Fibroblast of skin of back (primary cell): Measurements from ENCODE around the gene PCDH10. TPM values are rescaled to one million over a fixed set of nuclear protein-coding genes. Genes with fewer than 3 reads are reported as not detected.

ENCODE experiments used
- DNase-seq: peaks from one replicate; pipeline ENCODE4 v3.0.0-alpha.2; 2013
- polyA plus RNA-seq, 2 experiments: library from polyadenylated mRNA; unstranded; fragments of 120-200 nt; gene quantifications; one replicate each; pipeline ENCODE4 v1.2.1, GENCODE V29; 2013; ENCODE audit not compliant: insufficient read length in 2 of 2

The PCDH10 gene, protein sequence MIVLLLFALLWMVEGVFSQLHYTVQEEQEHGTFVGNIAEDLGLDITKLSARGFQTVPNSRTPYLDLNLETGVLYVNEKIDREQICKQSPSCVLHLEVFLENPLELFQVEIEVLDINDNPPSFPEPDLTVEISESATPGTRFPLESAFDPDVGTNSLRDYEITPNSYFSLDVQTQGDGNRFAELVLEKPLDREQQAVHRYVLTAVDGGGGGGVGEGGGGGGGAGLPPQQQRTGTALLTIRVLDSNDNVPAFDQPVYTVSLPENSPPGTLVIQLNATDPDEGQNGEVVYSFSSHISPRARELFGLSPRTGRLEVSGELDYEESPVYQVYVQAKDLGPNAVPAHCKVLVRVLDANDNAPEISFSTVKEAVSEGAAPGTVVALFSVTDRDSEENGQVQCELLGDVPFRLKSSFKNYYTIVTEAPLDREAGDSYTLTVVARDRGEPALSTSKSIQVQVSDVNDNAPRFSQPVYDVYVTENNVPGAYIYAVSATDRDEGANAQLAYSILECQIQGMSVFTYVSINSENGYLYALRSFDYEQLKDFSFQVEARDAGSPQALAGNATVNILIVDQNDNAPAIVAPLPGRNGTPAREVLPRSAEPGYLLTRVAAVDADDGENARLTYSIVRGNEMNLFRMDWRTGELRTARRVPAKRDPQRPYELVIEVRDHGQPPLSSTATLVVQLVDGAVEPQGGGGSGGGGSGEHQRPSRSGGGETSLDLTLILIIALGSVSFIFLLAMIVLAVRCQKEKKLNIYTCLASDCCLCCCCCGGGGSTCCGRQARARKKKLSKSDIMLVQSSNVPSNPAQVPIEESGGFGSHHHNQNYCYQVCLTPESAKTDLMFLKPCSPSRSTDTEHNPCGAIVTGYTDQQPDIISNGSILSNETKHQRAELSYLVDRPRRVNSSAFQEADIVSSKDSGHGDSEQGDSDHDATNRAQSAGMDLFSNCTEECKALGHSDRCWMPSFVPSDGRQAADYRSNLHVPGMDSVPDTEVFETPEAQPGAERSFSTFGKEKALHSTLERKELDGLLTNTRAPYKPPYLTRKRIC
- polyA plus RNA-seq (2013, experiment 1 of 2; ENCODE audit: insufficient read length) = 21.8 TPM
- polyA plus RNA-seq (2013, experiment 2 of 2; ENCODE audit: insufficient read length) = 23.1 TPM

DNA sequence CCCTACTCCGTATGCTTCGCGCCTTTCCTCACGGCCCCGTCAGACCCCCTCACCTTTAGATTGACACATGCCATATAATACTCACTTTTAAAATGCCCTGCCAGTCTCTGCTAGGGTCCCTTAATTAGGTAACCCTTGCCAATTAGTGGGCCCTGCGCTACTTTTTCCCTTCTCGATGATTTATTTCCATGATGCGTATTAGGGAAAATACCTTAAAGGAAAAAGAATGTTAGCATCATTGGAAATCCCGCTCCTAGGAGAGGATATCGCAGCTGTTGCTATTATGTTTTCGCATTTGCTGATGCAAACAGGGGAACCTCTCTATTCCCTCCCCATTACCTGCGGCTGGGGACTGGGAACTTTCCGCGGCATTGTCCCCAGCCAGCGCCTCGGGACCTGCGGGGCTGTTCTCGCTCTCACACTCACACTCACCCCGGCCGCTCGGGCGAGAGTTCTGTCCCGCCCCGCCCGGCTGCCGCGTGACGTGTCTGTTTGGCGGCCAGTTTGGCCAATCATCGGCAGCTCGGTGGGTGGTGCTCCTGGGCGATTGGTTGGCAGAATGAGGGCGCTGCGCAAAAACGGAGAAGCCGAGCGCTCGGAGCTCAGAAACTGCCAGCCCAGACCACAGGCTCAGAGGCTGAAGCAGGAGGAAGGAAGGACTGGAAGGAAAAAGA is at the start of gene PCDH10:
Gene PCDH10, plus strand, starts transcription at position 605 of the 674 bp plus-strand sequence. CDS start 847 bp downstream, outside the sequence.
- DNase-seq = peak; percentile 95

DNA sequence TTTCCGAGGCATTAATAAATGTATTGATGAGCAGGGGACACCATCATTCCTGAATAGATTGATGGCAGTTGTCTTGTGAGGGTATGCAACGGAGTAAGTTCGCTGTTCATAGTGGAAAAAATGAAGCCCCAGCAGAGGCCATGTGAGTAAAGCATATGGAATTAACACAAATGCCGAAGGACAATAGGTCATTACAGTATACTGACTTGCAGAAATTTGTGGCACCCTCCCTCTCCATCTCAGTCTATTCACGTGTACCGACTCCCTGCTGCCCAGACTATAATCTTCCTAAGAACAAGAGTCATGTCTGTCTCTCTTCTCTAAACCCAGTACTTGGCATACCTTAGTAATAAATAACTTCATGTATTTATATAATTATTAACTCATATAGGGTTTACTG is 47.1 kb upstream of the PCDH10 start:
- DNase-seq = peak; percentile 1

DNA sequence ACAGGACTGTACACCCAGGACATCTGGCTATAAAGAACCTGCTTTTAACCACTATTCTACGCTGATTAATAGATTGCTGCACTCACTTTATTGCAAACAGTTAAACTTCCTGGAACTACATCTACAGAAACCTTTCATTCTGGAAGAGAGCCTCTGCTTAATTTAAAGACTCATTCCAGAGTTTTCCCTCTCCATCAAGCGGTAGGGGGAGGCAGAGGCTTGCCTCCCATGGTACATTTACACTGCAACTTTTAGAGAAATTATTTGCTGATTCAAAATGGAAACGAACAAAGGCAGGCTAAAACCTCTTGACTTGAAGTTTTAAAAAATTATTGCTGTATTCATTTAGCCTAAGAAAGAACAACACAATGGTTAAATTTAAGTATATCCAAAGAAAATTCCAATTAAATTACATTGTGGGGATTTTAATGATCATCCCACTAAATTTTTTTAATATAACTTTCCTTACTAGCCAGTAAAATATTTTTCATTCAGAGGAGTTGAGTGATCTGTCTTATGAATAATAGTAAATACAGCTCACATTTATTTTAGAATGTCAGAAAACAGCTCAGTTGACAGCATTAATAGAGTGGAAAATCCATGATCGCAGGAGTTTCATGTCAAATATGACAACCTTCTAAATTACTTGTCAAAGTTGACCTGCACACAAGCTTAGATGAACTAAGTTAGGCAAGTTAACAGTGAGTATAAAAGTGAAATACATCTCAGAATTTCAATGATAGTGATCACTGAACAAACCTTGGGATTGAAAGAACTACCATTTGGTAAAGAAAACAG is 46.3 kb upstream of the PCDH10 start:
- DNase-seq = peak; percentile 0

DNA sequence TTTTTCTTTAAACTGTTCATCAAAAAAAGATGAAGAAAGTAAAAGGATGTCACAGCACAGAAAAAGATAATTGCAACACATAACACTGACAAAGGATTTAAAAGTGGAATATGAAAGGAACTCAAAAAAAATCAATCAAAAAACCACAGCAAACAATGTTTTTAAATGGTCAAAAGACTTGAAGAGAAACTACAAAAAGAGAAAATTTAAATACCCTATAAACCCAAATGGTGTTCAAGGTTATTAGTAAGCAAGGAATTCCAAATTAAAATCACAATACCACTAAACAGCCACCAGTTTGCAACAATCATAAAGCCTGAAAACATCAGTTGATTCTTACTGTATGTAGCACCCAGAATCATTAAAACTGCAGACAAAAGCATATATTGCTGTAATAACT is 36.5 kb upstream of the PCDH10 start:
- DNase-seq = no peak

DNA sequence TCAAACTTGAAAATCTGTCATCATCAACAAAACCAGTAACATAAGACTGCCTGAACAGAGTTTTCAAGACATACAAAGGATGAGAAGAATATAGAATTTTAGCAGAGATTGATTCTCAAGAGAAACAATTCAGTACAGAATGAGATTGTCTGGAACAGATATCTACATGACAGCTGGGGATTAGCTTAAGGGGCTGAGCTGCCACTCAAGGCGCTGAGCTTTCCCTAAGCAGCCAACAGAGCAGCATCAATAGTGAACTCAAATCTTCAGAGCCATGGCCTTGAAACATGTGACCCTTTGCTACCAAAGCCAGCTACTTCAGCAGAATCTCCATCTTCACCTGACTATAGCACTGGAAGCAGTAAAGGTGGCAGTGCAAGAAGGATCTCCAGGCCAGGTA is 24.3 kb upstream of the PCDH10 start:
- no peak for DNase-seq

DNA sequence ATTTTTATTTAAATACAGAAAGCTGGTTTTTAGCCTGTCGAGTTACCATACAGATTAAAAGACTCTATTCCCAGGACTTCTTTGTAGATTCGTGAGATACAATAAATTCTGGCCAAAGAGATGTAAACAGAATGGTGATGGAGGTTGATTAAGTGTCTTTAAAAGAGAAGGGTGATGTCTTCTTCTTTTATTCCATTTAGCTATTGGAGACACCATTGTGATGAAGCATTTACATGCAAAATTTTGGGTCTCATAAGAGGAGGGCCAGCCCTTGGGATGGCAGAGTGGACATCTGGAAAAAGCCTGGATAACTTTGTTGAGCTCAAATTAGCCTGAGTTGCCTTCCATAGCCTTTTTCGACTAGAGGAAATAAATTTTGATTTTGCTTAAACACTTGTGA is 21.6 kb upstream of the PCDH10 start:
- no peak for DNase-seq

DNA sequence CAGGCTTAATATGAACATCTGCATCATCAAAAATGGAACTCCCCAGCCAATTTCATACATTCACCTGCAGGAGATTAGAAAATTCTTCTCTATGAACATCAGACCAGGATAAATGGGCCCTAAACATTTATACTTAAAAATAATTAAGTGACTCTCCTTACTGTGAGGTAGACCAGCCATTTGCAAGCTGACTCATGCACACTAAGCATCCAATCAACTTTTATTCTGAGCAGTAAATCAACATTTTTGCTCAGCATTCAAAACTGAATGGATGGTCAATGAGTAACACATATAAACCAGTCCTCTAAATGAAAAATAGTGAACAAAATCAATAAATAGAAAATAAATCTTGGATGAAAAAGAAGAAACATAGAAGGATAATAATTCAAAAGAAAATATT is 19.9 kb upstream of the PCDH10 start:
- DNase-seq = peak; percentile 47

DNA sequence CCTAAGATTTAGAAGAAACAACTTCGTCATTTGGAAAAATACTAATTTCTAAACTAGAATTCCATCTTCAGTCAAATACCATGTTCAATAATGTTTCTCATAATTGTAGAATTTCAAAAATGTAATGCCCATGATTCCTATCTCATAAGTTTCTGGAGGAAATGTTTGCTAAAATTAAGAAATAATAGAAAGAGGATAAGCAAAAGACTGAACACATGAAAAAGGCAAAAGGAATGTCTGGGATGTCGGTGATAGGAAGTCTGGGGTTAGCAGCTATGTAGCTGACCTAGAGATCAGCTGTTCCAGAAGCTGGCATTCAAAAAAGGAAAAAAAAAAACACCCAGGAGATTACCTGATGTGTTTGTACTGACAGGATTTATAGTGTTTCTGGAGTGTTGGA is 18.9 kb upstream of the PCDH10 start:
- DNase-seq = peak; percentile 83

DNA sequence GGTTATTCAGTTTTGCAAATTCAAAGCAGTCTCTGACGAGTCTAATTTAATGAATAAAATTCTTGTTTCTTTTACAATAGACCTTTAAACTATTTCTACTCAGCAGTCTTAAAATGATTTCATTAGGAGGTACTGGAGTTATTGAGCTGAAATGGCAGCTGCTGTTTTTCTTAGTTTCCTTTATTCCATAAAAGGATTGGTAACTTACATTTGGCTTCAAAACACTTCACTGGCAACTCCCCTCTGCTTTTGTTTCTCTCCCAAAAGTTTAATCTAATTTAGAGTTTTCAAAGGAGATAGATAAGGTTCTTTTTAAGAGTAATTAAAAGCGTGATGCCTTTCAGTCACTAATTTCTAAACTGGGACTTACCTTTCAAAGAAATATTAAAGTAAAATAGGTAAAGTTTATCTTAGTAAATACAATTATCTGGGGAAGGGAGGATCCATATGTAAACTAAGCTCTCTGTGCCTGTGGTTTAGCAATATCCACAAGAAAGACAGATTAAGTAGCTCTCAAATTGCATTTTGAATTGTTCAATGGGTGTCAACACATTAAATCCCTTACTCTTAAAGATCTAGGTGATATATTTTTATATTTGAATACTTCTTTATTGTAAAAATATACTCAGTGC is 17.1 kb upstream of the PCDH10 start:
- peak; percentile 3 for DNase-seq

DNA sequence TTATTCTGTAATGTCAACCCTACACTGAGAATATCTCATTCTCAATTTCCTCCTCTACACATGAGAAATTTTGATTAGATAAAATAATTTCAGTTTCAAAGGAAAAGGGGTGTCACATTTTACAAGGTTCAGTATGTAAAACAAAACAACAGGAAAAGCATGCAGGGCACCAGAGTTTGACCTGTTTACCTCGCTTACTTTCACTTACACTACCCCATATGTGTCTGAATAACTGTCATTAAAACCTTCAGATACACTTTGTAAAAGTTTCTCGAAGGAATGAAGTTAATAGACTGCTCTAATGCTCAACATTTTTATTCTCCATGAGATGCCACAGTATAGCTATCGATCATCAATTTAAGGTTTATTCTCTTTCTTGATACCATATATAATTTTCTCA is 12.3 kb upstream of the PCDH10 start:
- DNase-seq = no peak

DNA sequence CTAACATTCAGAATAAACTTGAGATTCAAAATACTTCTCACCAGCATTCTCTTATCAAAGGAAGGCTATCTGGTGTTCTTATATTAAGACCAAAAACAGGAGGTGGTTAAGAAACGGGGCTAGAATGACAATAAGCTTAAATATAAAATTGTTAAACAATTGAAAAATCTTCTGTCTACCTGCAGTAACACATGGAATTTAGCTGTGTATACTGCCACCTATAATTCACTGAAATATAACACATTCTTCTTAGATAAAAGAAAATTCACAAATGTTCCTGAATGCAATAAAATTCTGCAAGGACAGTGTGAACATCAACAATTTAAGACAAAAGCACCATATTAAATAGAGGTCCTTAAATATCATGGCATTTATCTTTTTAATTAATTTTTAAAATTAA is 11.5 kb upstream of the PCDH10 start:
- DNase-seq = no peak

DNA sequence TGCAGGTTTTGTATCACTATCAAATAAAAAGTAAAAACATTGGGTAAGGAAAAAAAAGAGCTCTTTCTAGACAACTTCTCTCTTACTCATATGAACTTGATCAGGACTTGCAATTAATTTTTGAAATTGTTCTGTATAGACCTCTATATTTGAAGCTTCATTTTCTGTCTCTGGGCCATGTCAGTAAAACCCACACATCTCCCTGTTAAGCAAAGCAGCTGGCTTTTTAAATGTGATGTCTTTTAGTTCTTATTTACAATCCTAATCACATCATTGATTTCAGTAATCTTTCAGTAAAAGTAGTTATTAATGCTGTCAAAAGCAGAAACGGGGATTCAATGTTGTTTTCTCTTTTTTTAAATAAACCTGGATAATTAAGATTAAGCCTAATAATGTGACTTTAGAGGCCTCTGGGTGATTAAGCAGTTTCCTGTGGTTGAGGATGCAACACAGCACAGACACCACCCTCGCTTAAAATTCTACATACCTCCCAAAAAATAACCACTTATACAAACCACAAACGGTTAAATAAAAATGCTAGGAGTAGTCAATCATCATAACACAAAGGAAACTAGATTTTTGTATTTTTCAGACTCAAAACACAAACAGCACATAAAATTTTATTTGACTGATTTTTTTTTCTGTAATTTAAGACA is 5.2 kb upstream of the PCDH10 start:
- no peak for DNase-seq

DNA sequence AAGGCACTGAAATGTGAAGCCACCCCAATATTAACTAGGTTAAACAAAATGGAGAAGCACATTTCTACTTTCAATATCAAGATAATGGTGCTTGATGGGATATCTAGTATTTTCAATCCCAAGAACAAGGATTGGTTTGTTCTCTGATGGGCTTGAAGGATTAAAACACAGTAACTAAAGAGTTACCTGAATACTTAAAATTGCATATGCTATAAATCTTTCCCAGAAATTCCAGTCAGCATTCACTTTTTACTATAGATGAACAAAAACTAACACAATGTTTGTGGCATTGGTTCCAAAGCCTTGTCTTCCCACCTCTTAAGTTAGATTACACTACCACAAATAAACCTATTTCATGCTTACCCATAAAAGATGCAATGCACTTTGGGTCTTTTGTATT is 3.9 kb upstream of the PCDH10 start:
- DNase-seq = no peak

DNA sequence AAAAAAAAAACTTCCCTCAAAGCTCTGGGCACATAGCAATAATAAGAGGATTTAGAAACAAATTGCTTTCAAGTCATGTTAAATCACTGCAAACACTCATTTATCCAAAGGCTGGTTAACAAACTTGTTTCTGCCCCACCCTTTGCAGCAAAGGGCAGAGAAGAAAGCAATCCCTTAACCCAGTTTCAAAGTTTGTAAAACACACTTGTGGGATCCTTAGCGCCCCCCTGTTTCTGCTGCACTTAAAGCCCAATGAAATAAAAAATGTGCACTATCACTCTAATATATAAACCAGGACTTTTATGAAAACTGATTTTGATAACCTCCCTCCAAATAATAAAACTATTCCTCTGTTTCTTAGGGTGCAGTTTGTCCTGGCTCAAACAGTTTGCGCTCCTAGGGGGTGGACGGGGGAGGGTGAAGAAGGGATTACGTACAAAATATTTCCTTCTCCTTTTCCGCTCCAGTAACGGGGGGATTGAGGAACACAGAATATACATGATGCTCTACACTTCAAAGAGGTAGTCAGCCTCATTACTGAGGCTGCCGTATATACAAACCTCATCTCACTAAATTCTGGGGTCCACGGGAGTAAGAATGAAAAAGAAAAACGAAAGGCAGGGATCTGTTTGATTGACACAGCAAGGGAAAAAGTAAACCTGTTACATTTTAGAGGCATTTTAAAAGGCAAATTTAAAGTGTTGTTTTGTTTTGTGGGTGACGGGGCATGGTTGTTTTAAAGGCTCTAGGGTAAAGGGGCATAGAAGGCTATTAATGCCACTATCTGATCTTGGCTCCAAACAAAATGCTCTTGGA is 3.1 kb upstream of the PCDH10 start:
- DNase-seq = no peak

DNA sequence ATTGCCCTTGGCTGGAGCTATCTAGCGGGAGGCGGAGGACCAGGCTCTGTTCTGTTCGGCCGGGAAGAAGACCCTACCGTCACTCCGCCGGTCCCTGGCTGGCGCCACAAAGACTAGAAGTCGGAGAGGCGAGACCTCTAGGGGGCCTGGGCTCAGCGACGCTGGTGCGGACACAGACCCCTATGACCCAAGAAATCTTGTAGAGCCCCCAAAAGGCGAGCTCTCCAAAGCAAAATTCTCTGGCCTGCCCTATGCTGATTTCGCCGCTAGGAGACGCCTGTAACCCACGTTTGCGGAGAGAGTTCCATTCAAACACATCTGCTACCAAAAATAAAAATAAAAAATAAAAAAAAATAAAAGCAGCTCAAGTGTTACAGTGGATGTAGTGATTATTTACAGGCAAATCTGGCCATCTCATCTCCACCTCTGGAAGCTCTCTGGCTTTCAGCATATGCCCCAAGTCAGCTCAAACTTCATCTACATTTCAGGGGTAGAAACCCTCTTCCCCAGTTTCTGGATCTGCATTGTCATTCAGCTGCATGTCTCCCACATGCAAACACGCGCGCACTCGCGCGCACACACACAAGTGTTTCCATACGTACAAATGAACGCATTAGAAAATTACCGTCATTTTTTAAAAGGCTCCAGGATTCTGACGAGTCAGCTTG is 2.4 kb upstream of the PCDH10 start:
- DNase-seq = peak; percentile 58

DNA sequence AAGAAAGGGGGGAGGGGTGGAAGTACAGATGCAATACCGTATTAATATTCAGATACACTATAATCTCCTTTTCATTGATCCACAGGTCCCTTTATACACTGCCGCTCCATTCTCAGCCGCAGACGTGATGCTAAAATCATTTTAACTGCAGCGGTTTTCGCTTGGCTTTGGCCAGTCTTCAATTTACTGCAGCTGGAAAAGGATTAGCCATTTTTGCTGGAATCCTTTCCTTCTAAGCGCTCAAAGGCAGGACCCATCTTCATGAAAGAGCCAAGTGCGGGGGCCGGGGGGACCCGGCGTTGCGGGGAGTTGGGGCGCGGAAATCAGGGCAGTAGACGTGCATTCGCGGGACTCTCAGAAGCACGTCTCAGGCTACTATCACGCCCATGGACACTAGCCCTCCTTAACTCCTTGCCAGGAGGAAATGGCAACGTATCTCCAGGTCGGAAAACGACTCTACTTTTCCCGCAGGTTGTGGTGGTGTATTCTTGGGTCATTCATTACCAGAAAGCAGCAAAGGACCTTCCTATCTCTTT is 1.7 kb upstream of the PCDH10 start:
- no peak for DNase-seq

DNA sequence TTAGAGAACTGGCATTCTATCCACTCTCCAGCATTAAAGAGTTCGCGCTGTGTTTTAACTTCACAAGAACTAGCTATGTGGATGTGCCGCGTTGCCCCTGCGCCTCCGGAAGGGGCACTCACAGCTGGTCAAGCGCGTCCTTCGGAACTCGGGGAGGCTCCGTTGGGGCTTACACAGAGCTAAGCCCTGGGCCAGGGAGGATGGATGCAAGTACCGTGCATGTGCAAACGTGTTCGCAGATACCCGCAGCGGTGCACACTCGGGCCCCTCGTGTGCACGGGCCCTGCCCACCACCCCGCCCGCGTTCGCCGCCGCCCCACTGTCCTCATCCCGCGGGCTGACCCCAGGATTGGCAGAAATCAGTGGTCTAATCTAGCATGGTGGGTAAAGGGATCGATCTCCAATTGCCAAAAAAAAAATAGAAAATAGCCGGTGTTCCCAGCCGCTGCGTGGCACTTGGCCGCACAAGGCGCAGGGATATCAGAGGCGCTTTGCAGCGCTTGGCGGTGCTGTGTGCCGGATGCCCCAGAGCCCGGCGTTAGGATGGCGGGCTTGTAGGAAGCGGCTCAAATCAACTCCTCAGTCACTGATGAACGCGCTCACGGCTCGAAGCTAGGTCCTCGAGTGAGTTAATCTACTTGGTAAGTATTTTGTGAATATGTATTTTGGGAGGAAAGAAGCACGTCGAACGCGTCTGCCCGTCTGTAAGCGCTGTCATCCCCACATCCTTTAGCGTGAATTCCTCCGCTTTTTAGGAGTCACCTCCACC is 989 bp upstream of the PCDH10 start:
- peak; percentile 66 for DNase-seq

DNA sequence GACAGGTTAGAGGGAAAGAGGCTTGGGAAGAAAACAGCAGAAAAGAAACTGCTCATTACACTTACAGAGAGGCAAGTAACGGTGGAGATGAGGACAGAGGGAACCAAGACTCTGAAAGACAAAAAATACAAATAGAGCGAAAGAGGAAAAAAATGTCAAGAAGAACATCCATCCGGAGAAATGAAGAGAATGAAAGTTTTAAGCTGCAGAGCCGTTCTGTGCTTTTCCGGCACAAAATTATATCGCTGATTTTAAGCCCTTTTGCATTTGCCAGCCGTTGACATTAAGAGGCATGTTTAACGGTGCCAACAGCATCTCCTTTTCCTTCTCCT is 236 bp downstream of the PCDH10 start:
- DNase-seq = no peak
